CD8-positive, alpha-beta memory T cell (primary cell): ENCODE measurements around the gene DOK5. TPM values are rescaled to one million over a fixed set of nuclear protein-coding genes. Genes with fewer than 3 reads are reported as not detected.
A peak's percentile ranks its signal among the peaks of the same experiment; 100 is the strongest.

Experiments used
- CTCF ChIA-PET: fragments of 350-600 bp; sonication (Branson Sonifier 250); formaldehyde crosslinking; loops from one replicate; lab custom pipeline; 2021; ENCODE audit warnings: antibody characterized with exemption; lab: Charles Lee
- POLR2A ChIA-PET: fragments of 350-600 bp; sonication (Branson Sonifier 250); formaldehyde crosslinking; loops from one replicate; lab custom pipeline; 2021; ENCODE audit warnings: antibody characterized with exemption; lab: Charles Lee
- DNase-seq, 5 donors: peaks; one replicate each; pipeline versions ENCODE4 v3.0.0 to v3.0.0-alpha.2; 2020 to 2022; ENCODE audit warnings: mixed read lengths in 1 of 5
- H3K27ac ChIP-seq: one replicate; pipeline ENCODE4 v1.7.0; 2013; ENCODE audit warnings: low read depth, mild to moderate bottlenecking, low read length, moderate library complexity
- H3K27me3 ChIP-seq: 2 replicates; pipeline ENCODE4 v1.7.0; 2013; ENCODE audit warnings: low read length, mild to moderate bottlenecking; ENCODE audit not compliant: insufficient read depth, poor library complexity, severe bottlenecking
- H3K36me3 ChIP-seq: 2 replicates; pipeline ENCODE4 v1.7.0; 2013; ENCODE audit warnings: mild to moderate bottlenecking, low read length, moderate library complexity; ENCODE audit not compliant: insufficient read depth
- H3K4me1 ChIP-seq: 2 replicates; pipeline ENCODE4 v1.7.0; 2013; ENCODE audit warnings: mild to moderate bottlenecking, low read length, moderate library complexity; ENCODE audit not compliant: insufficient read depth
- H3K4me3 ChIP-seq: 2 replicates; pipeline ENCODE4 v1.7.0; 2013; ENCODE audit warnings: mild to moderate bottlenecking, low read length
- H3K9me3 ChIP-seq: 2 replicates; pipeline ENCODE4 v1.7.0; 2013; ENCODE audit warnings: mild to moderate bottlenecking, low read length
- H3K27ac Mint-ChIP-seq, 8 donors: one replicate each; pipeline ENCODE4 v1.8.0; 2020 to 2021; ENCODE audit warnings: mixed read lengths in 8 of 8, mild to moderate bottlenecking in 6 of 8, inconsistent platforms in 3 of 8, moderate library complexity in 3 of 8
- H3K27me3 Mint-ChIP-seq, 2 donors: one replicate each; pipeline ENCODE4 v1.8.0; 2020 to 2021; ENCODE audit warnings: mixed read lengths in 2 of 2, mild to moderate bottlenecking in 1 of 2, moderate library complexity in 1 of 2
- H3K36me3 Mint-ChIP-seq, 3 donors: one replicate each; pipeline ENCODE4 v1.8.0; 2020 to 2021; ENCODE audit warnings: mixed read lengths in 3 of 3, inconsistent platforms in 1 of 3, mild to moderate bottlenecking in 1 of 3
- H3K4me1 Mint-ChIP-seq, 3 donors: one replicate each; pipeline ENCODE4 v1.8.0; 2020 to 2021; ENCODE audit warnings: mixed read lengths in 3 of 3, inconsistent platforms in 1 of 3, mild to moderate bottlenecking in 1 of 3
- H3K4me3 Mint-ChIP-seq, 7 donors: one replicate each; pipeline ENCODE4 v1.8.0; 2020 to 2021; ENCODE audit warnings: mixed read lengths in 7 of 7, mild to moderate bottlenecking in 6 of 7, moderate library complexity in 4 of 7, inconsistent platforms in 2 of 7
- H3K9me3 Mint-ChIP-seq, 5 donors: one replicate each; pipeline ENCODE4 v1.8.0; 2020 to 2022; ENCODE audit warnings: mixed read lengths in 5 of 5, mild to moderate bottlenecking in 3 of 5, moderate library complexity in 2 of 5, inconsistent platforms in 1 of 5
- polyA plus RNA-seq: library from polyadenylated mRNA; unstranded; fragments of 300-500 nt; fragmentation: Illumina TruSeq; gene quantifications from one replicate; pipeline ENCODE4 v1.2.3, GENCODE V29; 2021
- total RNA-seq, 2 experiments: library from RNA; stranded (reverse); gene quantifications; one replicate each; pipeline ENCODE4 v1.2.3, GENCODE V29; 2021

Gene DOK5
- total and polyA plus RNA-seq, 3 experiments from 2014 or later: 4.8 to 5.1 TPM; not detected in 1

DNA sequence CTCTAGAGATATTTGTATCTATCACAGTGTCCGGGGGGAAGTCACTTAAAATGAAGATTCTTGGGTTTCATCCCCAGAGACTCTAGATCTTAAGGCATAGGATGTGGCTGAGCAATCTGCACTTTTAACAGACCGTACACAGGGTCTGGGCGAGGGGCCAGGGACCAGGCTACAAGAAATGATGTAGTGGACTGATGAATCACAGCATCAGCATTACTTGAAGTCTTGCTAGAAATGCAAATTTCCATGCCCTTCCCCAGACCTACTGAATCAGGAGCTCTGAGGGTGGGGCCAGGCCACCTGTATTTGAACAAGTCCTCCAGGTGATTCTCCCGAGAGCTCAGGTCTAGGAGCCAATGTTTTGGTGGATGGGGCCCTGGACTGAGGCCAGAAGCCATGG is 168.4 kb downstream of the DOK5 start:
- Mint-ChIP-seq H3K36me3 (no peaks in the 10 kb centered on the region), H3K4me1 (no peaks in the 10 kb centered on the region), H3K27me3 (peaks cover 2 to 4% of the 10 kb centered on the region in 2 donors), H3K4me3 (no peak overlapping the region), H3K9me3 (no peaks in the 10 kb centered on the region), H3K27ac (no peak overlapping the region)
- no peak for DNase-seq
- H3K4me1 ChIP-seq: no peaks in the 10 kb centered on the region
- no peaks in the 10 kb centered on the region for H3K27me3 ChIP-seq
- H3K9me3 ChIP-seq: no peaks in the 10 kb centered on the region
- ChIA-PET POLR2A (no interaction called here), CTCF (no interaction called here)
- no peak overlapping the region for H3K4me3 ChIP-seq
- H3K27ac ChIP-seq: no peak overlapping the region
- H3K36me3 ChIP-seq: no peaks in the 10 kb centered on the region

DNA sequence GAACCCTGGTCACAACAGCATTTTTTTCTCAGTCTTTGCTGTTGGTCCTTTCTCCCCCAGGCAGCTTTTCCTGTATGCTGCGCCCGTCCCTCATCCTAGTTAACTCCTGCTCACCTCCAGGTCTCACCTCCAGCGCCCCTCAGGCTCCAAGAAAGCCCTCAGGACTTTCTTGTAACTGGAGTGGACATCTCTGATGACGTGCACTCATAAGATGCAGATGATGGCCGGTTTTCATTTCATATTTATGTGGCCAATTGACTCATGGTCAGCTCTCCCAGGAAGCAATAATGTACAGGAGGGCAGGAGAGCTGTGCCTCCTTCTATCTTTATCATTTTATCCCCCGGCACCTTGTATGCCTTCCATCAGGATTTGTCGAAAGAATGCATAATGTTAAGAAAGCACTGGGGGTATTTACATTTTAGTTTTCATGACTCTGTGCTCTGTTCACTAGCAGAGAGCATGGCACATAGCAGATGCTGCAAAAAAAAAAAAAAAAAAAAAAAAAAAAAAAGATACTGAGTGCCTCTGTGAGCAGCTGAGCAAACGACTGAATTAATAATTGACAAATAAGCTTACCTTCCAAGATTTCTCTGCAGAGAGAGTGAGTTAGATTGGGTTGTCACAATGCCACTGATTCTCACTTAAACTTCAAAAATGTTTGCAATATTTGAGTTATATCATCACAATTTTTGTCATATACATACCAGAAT is 170.2 kb downstream of the DOK5 start:
- H3K4me3 ChIP-seq: no peak overlapping the region
- H3K27ac ChIP-seq: no peak overlapping the region
- no peaks in the 10 kb centered on the region for H3K36me3 Mint-ChIP-seq
- H3K4me1 ChIP-seq: no peaks in the 10 kb centered on the region
- no peak overlapping the region for H3K4me3 Mint-ChIP-seq
- H3K9me3 ChIP-seq: no peaks in the 10 kb centered on the region
- ChIA-PET CTCF (no interaction called here), POLR2A (no interaction called here)
- H3K36me3 ChIP-seq: no peaks in the 10 kb centered on the region
- peaks cover 0 to 2% of the 10 kb centered on the region in 2 donors for H3K27me3 Mint-ChIP-seq
- H3K27ac Mint-ChIP-seq: no peak overlapping the region
- no peaks in the 10 kb centered on the region for H3K4me1 Mint-ChIP-seq
- DNase-seq: no peak
- H3K9me3 Mint-ChIP-seq: no peaks in the 10 kb centered on the region
- H3K27me3 ChIP-seq: no peaks in the 10 kb centered on the region

DNA sequence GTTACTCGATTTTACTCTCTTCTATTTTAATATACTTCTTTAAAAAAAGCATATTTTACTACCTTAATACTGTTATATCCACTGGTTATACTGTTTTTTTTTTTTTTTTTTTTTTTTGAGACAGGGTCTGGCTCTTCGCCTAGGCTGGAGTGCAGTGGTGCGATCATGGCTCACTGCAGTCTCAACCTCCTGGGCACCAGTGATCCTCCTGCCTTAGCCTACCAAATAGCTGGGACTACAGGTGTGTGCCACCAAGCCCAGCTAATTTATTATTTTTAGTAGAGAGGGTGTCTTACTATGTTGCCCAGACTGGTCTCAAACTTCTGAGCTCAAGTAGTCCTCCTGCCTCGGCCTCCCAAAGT is 170.7 kb downstream of the DOK5 start:
- no peaks in the 10 kb centered on the region for H3K36me3 ChIP-seq
- H3K4me3 Mint-ChIP-seq: no peak overlapping the region
- CTCF ChIA-PET: no interaction called here
- H3K9me3 Mint-ChIP-seq: no peaks in the 10 kb centered on the region
- no peak for DNase-seq
- H3K4me1 Mint-ChIP-seq: no peaks in the 10 kb centered on the region
- H3K27ac ChIP-seq: no peak overlapping the region
- H3K4me1 ChIP-seq: no peaks in the 10 kb centered on the region
- H3K4me3 ChIP-seq: no peak overlapping the region
- H3K36me3 Mint-ChIP-seq: no peaks in the 10 kb centered on the region
- no peak overlapping the region for H3K27ac Mint-ChIP-seq
- peaks cover 0 to 2% of the 10 kb centered on the region in 2 donors for H3K27me3 Mint-ChIP-seq
- POLR2A ChIA-PET: no interaction called here
- H3K9me3 ChIP-seq: no peaks in the 10 kb centered on the region
- H3K27me3 ChIP-seq: no peaks in the 10 kb centered on the region

DNA sequence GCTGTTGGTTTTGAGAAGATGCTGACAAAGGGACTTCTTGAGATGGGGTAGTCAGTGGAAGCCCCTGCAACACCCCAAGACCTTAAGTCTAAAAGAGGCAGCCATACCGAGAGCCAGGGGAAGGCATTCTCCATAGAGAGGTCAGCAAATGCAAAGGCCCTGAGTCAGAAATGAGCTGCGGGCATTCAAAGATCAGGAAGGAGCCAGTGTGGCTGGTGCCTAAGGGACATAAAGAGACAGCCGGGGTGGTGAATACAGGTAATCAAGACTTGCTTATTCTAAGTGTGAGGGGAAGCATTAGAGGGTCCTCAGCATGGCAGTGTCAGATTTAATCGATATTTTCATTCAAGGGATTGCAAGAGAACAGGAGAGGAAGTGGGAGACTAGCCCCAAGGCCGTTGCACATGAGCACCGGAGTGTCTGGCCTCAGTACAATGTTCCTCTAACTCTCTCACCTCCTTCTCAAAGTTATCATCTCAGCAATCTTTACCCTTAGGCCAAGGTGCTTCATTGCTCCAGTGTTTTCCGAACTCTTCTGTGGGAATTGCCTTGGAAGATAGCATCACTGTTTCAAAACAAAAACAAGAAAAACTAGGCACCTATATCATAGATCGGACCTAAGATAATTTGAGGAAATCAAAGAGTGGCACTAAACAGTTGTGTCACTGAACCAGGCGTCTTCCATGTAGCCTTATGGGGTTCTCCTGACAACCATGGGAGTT is 173.2 kb downstream of the DOK5 start:
- ChIA-PET CTCF (interaction anchor here (1.4 kb wide), 1 partner anchor 553 kb away, joined by 3 read pairs; no protein-coding TSS in a partner anchor), POLR2A (no interaction called here)
- no peak overlapping the region for H3K4me3 Mint-ChIP-seq

DNA sequence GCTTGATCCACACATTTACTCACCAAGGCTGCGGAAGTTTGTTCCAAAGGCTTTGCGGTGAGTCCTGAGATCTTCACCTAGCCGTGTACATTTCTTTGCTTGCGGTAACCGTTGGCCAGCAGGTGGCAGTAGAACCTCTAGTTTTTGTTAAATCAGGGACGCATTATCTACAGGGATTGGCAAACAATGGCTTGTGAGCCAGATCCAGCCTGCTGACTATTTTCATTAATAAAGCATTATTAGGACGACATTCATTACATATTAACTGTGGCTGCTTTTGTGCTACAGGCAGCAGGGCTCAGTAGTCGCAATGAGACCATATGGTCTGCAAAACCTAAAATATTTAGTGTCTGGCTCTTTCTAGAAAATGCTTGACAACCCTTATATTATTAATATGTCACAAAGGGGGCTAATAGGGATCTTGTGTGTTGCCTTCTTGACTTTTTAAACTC is 174.1 kb downstream of the DOK5 start:
- no peaks in the 10 kb centered on the region for H3K4me1 Mint-ChIP-seq
- Histone ChIP-seq H3K27ac (no peak overlapping the region), H3K27me3 (no peaks in the 10 kb centered on the region), H3K36me3 (no peaks in the 10 kb centered on the region), H3K4me3 (no peak overlapping the region), H3K4me1 (no peaks in the 10 kb centered on the region), H3K9me3 (no peaks in the 10 kb centered on the region)
- no peaks in the 10 kb centered on the region for H3K36me3 Mint-ChIP-seq
- CTCF ChIA-PET: no interaction called here
- no peaks in the 10 kb centered on the region for H3K9me3 Mint-ChIP-seq
- H3K4me3 Mint-ChIP-seq: no peak overlapping the region
- peak in 4 of 5 donors; percentile 14 to 55 (median 17) for DNase-seq
- POLR2A ChIA-PET: no interaction called here
- no peaks in the 10 kb centered on the region for H3K27me3 Mint-ChIP-seq
- H3K27ac Mint-ChIP-seq: no peak overlapping the region

More for the DNA sequence above, 173.2 kb downstream of the DOK5 start:
- H3K36me3 ChIP-seq: no peaks in the 10 kb centered on the region
- no peak overlapping the region for H3K27ac ChIP-seq
- DNase-seq: no peak
- Mint-ChIP-seq H3K27me3 (no peaks in the 10 kb centered on the region), H3K27ac (no peak overlapping the region), H3K36me3 (no peaks in the 10 kb centered on the region), H3K9me3 (no peaks in the 10 kb centered on the region), H3K4me1 (no peaks in the 10 kb centered on the region)
- H3K4me3 ChIP-seq: no peak overlapping the region
- H3K9me3 ChIP-seq: no peaks in the 10 kb centered on the region
- no peaks in the 10 kb centered on the region for H3K27me3 ChIP-seq
- H3K4me1 ChIP-seq: no peaks in the 10 kb centered on the region

DNA sequence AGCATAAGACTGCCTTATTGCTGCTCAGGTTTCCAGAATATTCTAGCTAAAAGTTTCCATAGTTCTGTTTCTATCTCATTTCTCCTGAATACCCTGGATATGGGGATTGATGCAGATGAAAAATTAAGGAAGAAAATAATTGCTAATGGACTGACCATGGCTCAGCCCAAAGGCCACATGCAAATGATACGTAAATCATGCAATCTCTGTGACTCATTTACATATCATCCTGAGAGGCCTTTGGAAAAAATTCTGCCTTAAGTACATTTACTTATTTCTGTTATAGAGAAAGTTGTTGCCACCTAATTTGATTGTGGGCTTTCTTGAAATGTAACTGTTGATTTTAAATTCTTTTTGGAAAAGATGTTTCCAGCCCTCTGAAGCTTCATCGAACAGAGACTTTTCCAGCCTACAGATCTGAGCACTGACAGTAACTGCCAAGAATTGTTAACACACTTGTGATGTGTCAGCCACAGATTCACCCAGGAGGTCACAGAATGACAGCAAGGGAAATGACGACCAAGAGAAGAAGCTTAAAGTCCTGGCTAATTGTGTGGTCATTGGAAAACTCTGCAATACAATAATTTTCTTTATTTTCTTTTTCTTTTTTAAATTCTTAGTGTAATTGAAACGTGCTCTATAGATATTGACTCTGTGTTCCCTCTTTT is 174.8 kb downstream of the DOK5 start:
- Mint-ChIP-seq H3K9me3 (no peaks in the 10 kb centered on the region), H3K4me1 (no peaks in the 10 kb centered on the region), H3K4me3 (no peak overlapping the region), H3K36me3 (no peaks in the 10 kb centered on the region), H3K27ac (no peak overlapping the region), H3K27me3 (no peaks in the 10 kb centered on the region)
- no peaks in the 10 kb centered on the region for H3K9me3 ChIP-seq
- H3K4me1 ChIP-seq: no peaks in the 10 kb centered on the region
- POLR2A ChIA-PET: no interaction called here
- H3K36me3 ChIP-seq: no peaks in the 10 kb centered on the region
- no peaks in the 10 kb centered on the region for H3K27me3 ChIP-seq
- no peak for DNase-seq
- H3K27ac ChIP-seq: no peak overlapping the region
- CTCF ChIA-PET: no interaction called here
- no peak overlapping the region for H3K4me3 ChIP-seq

DNA sequence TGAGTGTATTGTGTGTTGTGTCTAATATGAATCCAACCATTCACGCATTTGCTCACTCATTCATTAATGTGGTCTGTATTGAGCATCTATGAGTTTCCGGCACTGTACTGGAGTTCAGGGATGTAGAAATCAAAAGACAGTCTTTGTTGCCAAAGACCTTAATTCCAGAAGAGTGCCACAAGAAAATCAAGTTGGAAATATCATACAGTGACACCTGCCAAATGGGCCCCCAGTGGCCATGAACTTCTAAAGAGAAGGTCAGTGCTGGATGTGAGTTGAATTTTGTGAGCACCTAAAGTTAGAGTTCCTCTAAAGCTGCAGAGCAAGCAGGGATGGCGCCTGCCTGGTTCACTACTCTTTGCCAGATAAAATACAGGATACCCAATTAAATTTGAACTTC is 175.9 kb downstream of the DOK5 start:
- POLR2A ChIA-PET: no interaction called here
- Mint-ChIP-seq H3K9me3 (no peaks in the 10 kb centered on the region), H3K27ac (no peak overlapping the region), H3K4me1 (no peaks in the 10 kb centered on the region), H3K27me3 (no peaks in the 10 kb centered on the region), H3K4me3 (no peak overlapping the region), H3K36me3 (no peaks in the 10 kb centered on the region)
- no peak for DNase-seq
- Histone ChIP-seq H3K36me3 (no peaks in the 10 kb centered on the region), H3K27me3 (no peaks in the 10 kb centered on the region), H3K9me3 (no peaks in the 10 kb centered on the region), H3K27ac (no peak overlapping the region), H3K4me1 (no peaks in the 10 kb centered on the region), H3K4me3 (no peak overlapping the region)
- CTCF ChIA-PET: no interaction called here

DNA sequence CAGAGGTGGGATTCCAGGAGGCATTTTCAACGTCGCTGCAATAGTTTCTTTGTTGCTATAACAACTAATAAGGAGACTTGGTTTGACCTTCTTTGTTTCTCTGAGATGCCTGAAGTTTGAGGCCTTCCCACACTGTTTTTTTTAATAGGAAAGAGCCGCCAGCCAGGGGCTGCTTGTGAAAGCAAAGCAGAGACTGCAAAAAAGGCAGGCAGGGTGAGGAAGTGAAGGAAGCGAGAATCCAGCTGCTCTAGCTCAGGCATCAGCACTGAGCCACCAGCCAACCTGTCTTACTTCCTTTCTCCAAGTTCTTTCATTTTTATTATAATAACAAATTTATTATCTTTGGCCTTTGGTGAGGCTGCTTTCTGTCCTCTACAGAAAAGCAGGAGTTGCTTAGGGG is 179.1 kb downstream of the DOK5 start:
- H3K27me3 Mint-ChIP-seq: peaks cover 2 to 8% of the 10 kb centered on the region in 2 donors
- Histone ChIP-seq H3K9me3 (no peaks in the 10 kb centered on the region), H3K4me1 (no peaks in the 10 kb centered on the region), H3K36me3 (no peaks in the 10 kb centered on the region), H3K4me3 (no peak overlapping the region), H3K27ac (no peak overlapping the region), H3K27me3 (no peaks in the 10 kb centered on the region)
- H3K27ac Mint-ChIP-seq: no peak overlapping the region
- CTCF ChIA-PET: no interaction called here
- peaks cover 0 to 2% (median 0%) of the 10 kb centered on the region in 5 donors for H3K9me3 Mint-ChIP-seq
- no peaks in the 10 kb centered on the region for H3K4me1 Mint-ChIP-seq
- DNase-seq: no peak
- no peak overlapping the region for H3K4me3 Mint-ChIP-seq
- H3K36me3 Mint-ChIP-seq: no peaks in the 10 kb centered on the region
- POLR2A ChIA-PET: no interaction called here
